Activated B cell treated with CpG ODN at 0.5 μM for 24 hours (primary cell): Measurements from ENCODE around the gene NDUFAF8. TPM values are rescaled to one million over a fixed set of nuclear protein-coding genes. Genes with fewer than 3 reads are reported as not detected.

Source experiments
- ATAC-seq: fragments of 200-7000 bp; cut with Tn5 transposase; one replicate; pipeline ENCODE4 v1.10.0; 2021; ENCODE audit warnings: low read depth, mild to moderate bottlenecking, moderate library complexity
- CTCF ChIA-PET: fragments of 350-600 bp; sonication (Branson Sonifier 250); formaldehyde crosslinking; loops from one replicate; lab custom pipeline; 2021; ENCODE audit warnings: antibody characterized with exemption; lab: Charles Lee
- POLR2A ChIA-PET: fragments of 350-600 bp; sonication (Branson Sonifier 250); formaldehyde crosslinking; loops from one replicate; lab custom pipeline; 2021; ENCODE audit warnings: antibody characterized with exemption; lab: Charles Lee
- DNase-seq: peaks from one replicate; pipeline ENCODE4 v3.0.0; 2022
- H3K27ac Mint-ChIP-seq: one replicate; pipeline ENCODE4 v1.8.0; 2020; ENCODE audit warnings: mixed read lengths
- H3K27me3 Mint-ChIP-seq: one replicate; pipeline ENCODE4 v1.8.0; 2021; ENCODE audit warnings: mixed read lengths
- H3K36me3 Mint-ChIP-seq: one replicate; pipeline ENCODE4 v1.8.0; 2021; ENCODE audit warnings: low read depth, mixed read lengths
- H3K4me1 Mint-ChIP-seq: one replicate; pipeline ENCODE4 v1.8.0; 2021; ENCODE audit warnings: mixed read lengths
- H3K4me3 Mint-ChIP-seq: one replicate; pipeline ENCODE4 v1.8.0; 2020; ENCODE audit warnings: mild to moderate bottlenecking, mixed read lengths
- H3K9me3 Mint-ChIP-seq: one replicate; pipeline ENCODE4 v1.8.0; 2020; ENCODE audit warnings: mixed read lengths
- intact Hi-C: fragments of 100-400 bp; cut with micrococcal nuclease; formaldehyde crosslinking; loops from one replicate; pipeline ENCODE4 v1.15.1; 2024
- total RNA-seq: library from RNA; stranded (reverse); gene quantifications from 2 replicates; pipeline ENCODE4 v1.2.3, GENCODE V29; 2022
- TF ChIP-seq, protein P1 (sequence below): fragments of 200-600 bp; IDR thresholded peaks from one replicate; pipeline ENCODE4 v1.8.0; 2022; ENCODE audit warnings: antibody characterized with exemption, mild to moderate bottlenecking

NDUFAF8 gene
- total RNA-seq, 1 donor from 2014 or later, result 55.8 TPM

DNA sequence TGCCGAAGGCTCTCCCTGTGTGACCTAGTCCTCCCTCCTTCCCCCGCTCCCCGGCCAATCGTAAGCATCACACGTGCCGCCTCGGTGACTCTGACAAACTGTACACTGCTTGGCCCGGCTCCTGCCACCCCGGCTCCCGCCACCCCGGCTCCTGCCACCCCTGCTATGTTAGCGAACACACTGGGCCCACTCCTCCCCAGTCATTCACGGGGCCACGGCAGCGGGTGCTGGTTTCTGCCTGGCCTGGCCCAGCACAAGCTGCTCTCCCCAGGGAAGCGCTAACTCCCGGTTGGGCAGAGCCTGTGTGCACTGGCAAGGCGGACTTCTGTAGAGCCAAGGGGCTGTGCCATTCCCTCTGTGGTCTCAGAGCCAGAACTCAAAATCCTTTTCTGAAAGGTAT is 22.0 kb downstream of the NDUFAF8 start:
- Mint-ChIP-seq H3K27me3 (no peaks in the 10 kb centered on the region), H3K36me3 (peaks cover 74% of the 10 kb centered on the region), H3K4me1 (peaks cover 6% of the 10 kb centered on the region), H3K27ac (no peak overlapping the region), H3K4me3 (no peak overlapping the region), H3K9me3 (no peaks in the 10 kb centered on the region)
- ATAC-seq, result no peak
- CTCF ChIA-PET, result no interaction called here
- TF ChIP-seq, protein P1, sequence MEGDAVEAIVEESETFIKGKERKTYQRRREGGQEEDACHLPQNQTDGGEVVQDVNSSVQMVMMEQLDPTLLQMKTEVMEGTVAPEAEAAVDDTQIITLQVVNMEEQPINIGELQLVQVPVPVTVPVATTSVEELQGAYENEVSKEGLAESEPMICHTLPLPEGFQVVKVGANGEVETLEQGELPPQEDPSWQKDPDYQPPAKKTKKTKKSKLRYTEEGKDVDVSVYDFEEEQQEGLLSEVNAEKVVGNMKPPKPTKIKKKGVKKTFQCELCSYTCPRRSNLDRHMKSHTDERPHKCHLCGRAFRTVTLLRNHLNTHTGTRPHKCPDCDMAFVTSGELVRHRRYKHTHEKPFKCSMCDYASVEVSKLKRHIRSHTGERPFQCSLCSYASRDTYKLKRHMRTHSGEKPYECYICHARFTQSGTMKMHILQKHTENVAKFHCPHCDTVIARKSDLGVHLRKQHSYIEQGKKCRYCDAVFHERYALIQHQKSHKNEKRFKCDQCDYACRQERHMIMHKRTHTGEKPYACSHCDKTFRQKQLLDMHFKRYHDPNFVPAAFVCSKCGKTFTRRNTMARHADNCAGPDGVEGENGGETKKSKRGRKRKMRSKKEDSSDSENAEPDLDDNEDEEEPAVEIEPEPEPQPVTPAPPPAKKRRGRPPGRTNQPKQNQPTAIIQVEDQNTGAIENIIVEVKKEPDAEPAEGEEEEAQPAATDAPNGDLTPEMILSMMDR, result no peak
- no peak for DNase-seq
- POLR2A ChIA-PET, result no interaction called here
- intact Hi-C loops, result no loop called here

GRCh38 chr17:81261582-81262336 is 22.6 kb downstream of the NDUFAF8 start:
- POLR2A ChIA-PET, result no interaction called here
- TF ChIP-seq, protein P1, result no peak
- ATAC-seq (no peak), DNase-seq (no peak)
- CTCF ChIA-PET, result no interaction called here
- H3K4me1 Mint-ChIP-seq, result peaks cover 6% of the 10 kb centered on the region
- H3K27ac Mint-ChIP-seq, result no peak overlapping the region
- no peak overlapping the region for H3K4me3 Mint-ChIP-seq
- intact Hi-C loops, result no loop called here
- H3K36me3 Mint-ChIP-seq, result peaks cover 78% of the 10 kb centered on the region
- no peaks in the 10 kb centered on the region for H3K27me3 Mint-ChIP-seq
- no peaks in the 10 kb centered on the region for H3K9me3 Mint-ChIP-seq

- intact Hi-C loops, result no loop called here
- Mint-ChIP-seq H3K27me3 (no peaks in the 10 kb centered on the region), H3K4me1 (peaks cover 6% of the 10 kb centered on the region), H3K27ac (no peak overlapping the region), H3K9me3 (no peaks in the 10 kb centered on the region), H3K36me3 (peaks cover 80% of the 10 kb centered on the region), H3K4me3 (no peak overlapping the region)
- no peak for ATAC-seq
- TF ChIP-seq, protein P1, result no peak
- DNase-seq, result no peak
- ChIA-PET CTCF (no interaction called here), POLR2A (no interaction called here)
Measured at GRCh38 chr17:81263371-81264181, 24.5 kb downstream of the NDUFAF8 start.

DNA sequence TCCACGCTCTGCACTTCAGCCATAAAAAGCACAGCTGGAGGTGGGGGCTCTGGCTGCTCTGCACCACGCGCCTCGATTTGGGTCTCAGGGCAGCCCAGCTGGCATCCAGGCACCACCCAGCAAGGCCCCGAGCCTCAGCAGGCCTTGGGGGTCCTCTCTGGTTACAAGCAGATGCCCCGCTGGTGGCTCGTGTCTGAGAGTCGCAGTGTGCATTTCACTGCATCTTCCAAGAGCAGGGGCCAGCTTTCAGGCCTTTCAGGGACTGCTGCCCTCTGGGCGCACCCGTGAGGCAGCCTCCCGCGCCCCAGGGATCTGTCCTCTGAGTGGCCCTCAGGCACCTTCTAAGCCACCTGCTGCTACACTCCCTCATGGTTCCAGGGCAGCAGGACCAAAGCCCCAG is 25.5 kb downstream of the NDUFAF8 start:
- TF ChIP-seq, protein P1, result no peak
- intact Hi-C loops, result no loop called here
- DNase-seq (no peak), ATAC-seq (no peak)
- Mint-ChIP-seq H3K27ac (no peak overlapping the region), H3K9me3 (no peaks in the 10 kb centered on the region), H3K4me3 (no peak overlapping the region), H3K36me3 (peaks cover 83% of the 10 kb centered on the region), H3K4me1 (peaks cover 3% of the 10 kb centered on the region), H3K27me3 (no peaks in the 10 kb centered on the region)
- POLR2A ChIA-PET, result no interaction called here
- CTCF ChIA-PET, result no interaction called here

DNA sequence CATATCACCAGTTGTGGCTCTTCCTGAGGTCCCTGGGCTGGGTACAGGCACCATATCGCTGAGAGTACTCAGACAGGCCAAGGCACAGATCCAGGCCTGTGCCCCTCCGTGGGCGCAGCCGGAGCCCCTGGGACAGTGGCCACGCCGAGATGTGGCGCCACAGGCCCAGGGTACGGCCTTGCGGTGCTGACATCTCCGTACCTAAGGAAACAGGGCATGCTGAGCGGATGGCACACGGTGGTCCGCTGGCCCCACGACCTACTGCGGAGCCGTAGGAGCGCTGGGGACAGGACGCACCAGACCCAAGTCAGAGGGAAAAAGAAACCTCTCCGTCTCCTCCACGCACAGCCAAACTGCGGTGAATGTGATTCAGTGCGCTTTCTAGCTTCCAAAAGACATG is 26.5 kb downstream of the NDUFAF8 start:
- H3K4me1 Mint-ChIP-seq, result no peaks in the 10 kb centered on the region
- POLR2A ChIA-PET, result no interaction called here
- DNase-seq (no peak), ATAC-seq (no peak)
- intact Hi-C loops, result no loop called here
- H3K27ac Mint-ChIP-seq, result no peak overlapping the region
- CTCF ChIA-PET, result no interaction called here
- TF ChIP-seq, protein P1, result no peak
- H3K9me3 Mint-ChIP-seq, result no peaks in the 10 kb centered on the region
- peaks cover 85% of the 10 kb centered on the region for H3K36me3 Mint-ChIP-seq
- no peak overlapping the region for H3K4me3 Mint-ChIP-seq
- no peaks in the 10 kb centered on the region for H3K27me3 Mint-ChIP-seq
